ENCODE data around the gene SASH1. TPM values are rescaled to one million over a fixed set of nuclear protein-coding genes. Genes with fewer than 3 reads are reported as not detected.

The SASH1 gene
- total RNA-seq: 41.6 and 41.7 TPM in 2 replicates
- long read RNA-seq, partial matches to known transcripts: 5 of 14 reads
- long read RNA-seq, other reads (novel, unspliced or antisense): 9 of 14 reads

GRCh38 chr6:148342350-148343046, at the start of gene SASH1:
SASH1 (plus strand) TSS chr6:148342838; CDS start chr6:148343068, 230 bp downstream.
- Mint-ChIP-seq H3K4me3 (ENCODE audit: low read depth) (peak within 1 kb of the TSS; percentile 93), H3K4me1 (ENCODE audit: low read depth) (peaks cover 33% of the 10 kb centered on the region), H3K27ac (peak within 1 kb of the TSS; percentile 100), H3K9me3 (ENCODE audit: low read depth) (no peaks in the 10 kb centered on the region), H3K27me3 (no peaks in the 10 kb centered on the region), H3K36me3 (ENCODE audit: insufficient read depth) (no peaks in the 10 kb centered on the region)
- peak; percentile 63 for DNase-seq (ENCODE audit: low spot score, unreplicated experiment)
- TF ChIP-seq CTCF (IDR thresholded peaks at IDR 0.05; ENCODE audit: unreplicated experiment): no peak

- no peak for DNase-seq (ENCODE audit: low spot score, unreplicated experiment)
- peaks cover 23% of the 10 kb centered on the region for H3K4me1 Mint-ChIP-seq (ENCODE audit: low read depth)
These were observed 49.2 kb upstream of the SASH1 start for GRCh38 chr6:148293181-148293995.

GRCh38 chr6:148294059-148294458, 48.6 kb upstream of the SASH1 start:
- Mint-ChIP-seq H3K27me3 (no peaks in the 10 kb centered on the region), H3K4me3 (ENCODE audit: low read depth) (no peak overlapping the region), H3K4me1 (ENCODE audit: low read depth) (peaks cover 18% of the 10 kb centered on the region), H3K9me3 (ENCODE audit: low read depth) (no peaks in the 10 kb centered on the region), H3K27ac (no peak overlapping the region), H3K36me3 (ENCODE audit: insufficient read depth) (no peaks in the 10 kb centered on the region)
- TF ChIP-seq CTCF (IDR thresholded peaks at IDR 0.05; ENCODE audit: unreplicated experiment): no peak
- DNase-seq (ENCODE audit: low spot score, unreplicated experiment): no peak

More at GRCh38 chr6:148293181-148293995, 49.2 kb upstream of the SASH1 start:
- no peaks in the 10 kb centered on the region for H3K9me3 Mint-ChIP-seq (ENCODE audit: low read depth)
- H3K36me3 Mint-ChIP-seq (ENCODE audit: insufficient read depth): no peaks in the 10 kb centered on the region
- no peak overlapping the region for H3K27ac Mint-ChIP-seq
- TF ChIP-seq CTCF (IDR thresholded peaks at IDR 0.05; ENCODE audit: unreplicated experiment): no peak
- no peaks in the 10 kb centered on the region for H3K27me3 Mint-ChIP-seq
- no peak overlapping the region for H3K4me3 Mint-ChIP-seq (ENCODE audit: low read depth)

- H3K4me1 Mint-ChIP-seq (ENCODE audit: low read depth): peaks cover 16% of the 10 kb centered on the region
- H3K27me3 Mint-ChIP-seq: no peaks in the 10 kb centered on the region
- no peak for TF ChIP-seq CTCF (IDR thresholded peaks at IDR 0.05; ENCODE audit: unreplicated experiment)
- no peaks in the 10 kb centered on the region for H3K9me3 Mint-ChIP-seq (ENCODE audit: low read depth)
- no peak for DNase-seq (ENCODE audit: low spot score, unreplicated experiment)
- no peak overlapping the region for H3K27ac Mint-ChIP-seq
- H3K36me3 Mint-ChIP-seq (ENCODE audit: insufficient read depth): no peaks in the 10 kb centered on the region
- no peak overlapping the region for H3K4me3 Mint-ChIP-seq (ENCODE audit: low read depth)
These were observed 47.3 kb upstream of the SASH1 start for GRCh38 chr6:148295261-148295887.

- Mint-ChIP-seq H3K36me3 (ENCODE audit: insufficient read depth) (no peaks in the 10 kb centered on the region), H3K27me3 (no peaks in the 10 kb centered on the region), H3K4me3 (ENCODE audit: low read depth) (no peak overlapping the region), H3K27ac (no peak overlapping the region), H3K4me1 (ENCODE audit: low read depth) (peaks cover 11% of the 10 kb centered on the region), H3K9me3 (ENCODE audit: low read depth) (no peaks in the 10 kb centered on the region)
- DNase-seq (ENCODE audit: low spot score, unreplicated experiment): no peak
- TF ChIP-seq CTCF (IDR thresholded peaks at IDR 0.05; ENCODE audit: unreplicated experiment): no peak
These were observed 45.9 kb upstream of the SASH1 start for GRCh38 chr6:148296771-148297170.

All from progenitor cell of endocrine pancreas (in vitro differentiated cells).